ENCODE results near the gene SLC13A2.

SLC13A2 gene

GRCh38 chr17:28547096-28547622 lies 73.7 kb downstream of the SLC13A2 start:
- no peaks in the 10 kb centered on the region for H3K27me3 ChIP-seq (ENCODE audit: control insufficient read depth, insufficient read depth, low read length)
- no peaks in the 10 kb centered on the region for H3K9me3 ChIP-seq (ENCODE audit: control insufficient read depth, insufficient read depth, low read length)
- no peak overlapping the region for H3K4me3 ChIP-seq (ENCODE audit: low read length)
- no peak overlapping the region for H3K27ac ChIP-seq (ENCODE audit: low read length)
- peaks cover 5% of the 10 kb centered on the region for H3K36me3 ChIP-seq (ENCODE audit: control insufficient read depth, insufficient read depth, low read length)
- DNase-seq (ENCODE audit: low read depth, low spot score): no peak
- WGBS (ENCODE audit: insufficient coverage, insufficient read length): no CpG with 5 or more reads among the region's 14 CpGs
- H3K4me1 ChIP-seq (ENCODE audit: control insufficient read depth, insufficient read depth, low read length): peaks cover 3% of the 10 kb centered on the region

Measured in iPS DF 6.9 (cell line).